Endothelial cell of umbilical vein (primary cell): ENCODE measurements around the gene LIPI. TPM values are rescaled to one million over a fixed set of nuclear protein-coding genes. Genes with fewer than 3 reads are reported as not detected.

Experiments
- BruUV-seq: library from RNA; stranded (reverse); fragments of 400-500 nt; replicated peaks from 2 replicates; lab custom pipeline; 2021; lab: Mats Ljungman, UMichigan
- CTCF ChIA-PET: fragments of 300-600, 350-600 bp; sonication (Branson Sonifier 250); formaldehyde crosslinking; loops from one replicate; lab custom pipeline; 2021; ENCODE audit warnings: antibody characterized with exemption, inconsistent platforms; lab: Charles Lee
- POLR2A ChIA-PET: fragments of 300-600, 350-600 bp; sonication (Branson Sonifier 250); formaldehyde crosslinking; loops from one replicate; lab custom pipeline; 2021; ENCODE audit warnings: antibody characterized with exemption, inconsistent platforms; lab: Charles Lee
- DNase-seq: peaks from one replicate; pipeline ENCODE4 v3.0.0-alpha.2; 2011; ENCODE audit warnings: low read depth, low spot score
- FAIRE-seq: peaks from 2 replicates; lab custom pipeline; 2011; peaks lifted over from hg19 to GRCh38; lab: Jason Lieb, UNC
- H2AFZ ChIP-seq: 2 replicates; pipeline ENCODE4 v1.6.0; 2012; ENCODE audit warnings: low read depth, low read length, control low read depth, inconsistent platforms
- H3K27ac ChIP-seq: 2 replicates; pipeline ENCODE4 v1.5.1; 2011; ENCODE audit warnings: low read depth, mild to moderate bottlenecking, control low read depth, low read length, moderate library complexity; ENCODE audit not compliant: insufficient read depth
- H3K27me3 ChIP-seq, 2 experiments: 2 replicates each; pipeline versions ENCODE4 v1.6.0 to v1.6.1; 2011; ENCODE audit warnings: low read length in 2 of 2, mixed read lengths in 1 of 2; ENCODE audit not compliant: control insufficient read depth in 2 of 2, insufficient read depth in 2 of 2
- H3K36me3 ChIP-seq, 2 experiments: 2 replicates in 1 of 2; 3 replicates in 1 of 2; pipeline ENCODE4 v1.5.1; 2011; ENCODE audit warnings: low read length in 2 of 2, mild to moderate bottlenecking in 1 of 2, moderate library complexity in 1 of 2; ENCODE audit not compliant: control insufficient read depth in 2 of 2, insufficient read depth in 2 of 2; ENCODE audit errors: extremely low read depth in 1 of 2
- H3K4me1 ChIP-seq: 3 replicates; pipeline ENCODE4 v1.5.1; 2011; ENCODE audit warnings: mild to moderate bottlenecking, low read length; ENCODE audit not compliant: control insufficient read depth, insufficient read depth; ENCODE audit errors: extremely low read depth
- H3K4me2 ChIP-seq: 2 replicates; pipeline ENCODE4 v1.6.1; 2011; ENCODE audit warnings: low read length, control low read depth, mixed read lengths; ENCODE audit not compliant: insufficient read depth
- H3K4me3 ChIP-seq, 3 experiments: fragments of 200-600 bp in 1 of 3; sonication (generic), shearing (Covaris generic) in 1 of 3; replicated peaks in 1 of 3; 2 replicates each; pipeline ENCODE4 v1.5.1; 2011 to 2016; ENCODE audit warnings: control low read depth in 3 of 3, low read length in 3 of 3, mild to moderate bottlenecking in 2 of 3, inconsistent platforms in 1 of 3, low read depth in 1 of 3, moderate library complexity in 1 of 3; ENCODE audit not compliant: insufficient read depth in 1 of 3
- H3K79me2 ChIP-seq: 2 replicates; pipeline ENCODE4 v1.6.0; 2012; ENCODE audit warnings: low read length, inconsistent platforms; ENCODE audit not compliant: control insufficient read depth, insufficient read depth
- H3K9ac ChIP-seq: replicated peaks from 2 replicates; pipeline ENCODE3; 2011; ENCODE audit warnings: low read length, control low read depth; ENCODE audit not compliant: insufficient read depth; ENCODE audit errors: extremely low read depth
- H3K9me1 ChIP-seq: replicated peaks from 3 replicates; pipeline ENCODE4 v1.6.0; 2011; ENCODE audit warnings: mild to moderate bottlenecking, low read length; ENCODE audit not compliant: control insufficient read depth, insufficient read depth; ENCODE audit errors: extremely low read depth
- H3K9me3 ChIP-seq: replicated peaks from 2 replicates; pipeline ENCODE4 v1.5.1; 2012; ENCODE audit warnings: low read length, inconsistent platforms; ENCODE audit not compliant: control insufficient read depth, insufficient read depth
- H4K20me1 ChIP-seq: replicated peaks from 2 replicates; pipeline ENCODE3; 2011; ENCODE audit warnings: mild to moderate bottlenecking, low read length; ENCODE audit not compliant: control insufficient read depth, insufficient read depth; ENCODE audit errors: extremely low read depth
- CTCF ChIP-seq, 2 donors: IDR thresholded peaks; 1 replicate in 1 of 2; 2 replicates in 1 of 2; pipeline ENCODE4 v1.5.1; 2011; ENCODE audit warnings: low read length in 2 of 2, mild to moderate bottlenecking in 2 of 2, moderate library complexity in 2 of 2, control low read depth in 1 of 2, inconsistent platforms in 1 of 2, low read depth in 1 of 2; ENCODE audit not compliant: insufficient read depth in 1 of 2; ENCODE audit errors: extremely low read depth in 1 of 2
- EZH2 ChIP-seq: IDR thresholded peaks from 2 replicates; pipeline ENCODE4 v1.6.1; 2012; ENCODE audit warnings: borderline replicate concordance, low read depth, mild to moderate bottlenecking, moderate library complexity, low read length, inconsistent platforms; ENCODE audit not compliant: severe bottlenecking
- FOS ChIP-seq: IDR thresholded peaks from 2 replicates; pipeline ENCODE4 v1.6.1; 2011; ENCODE audit warnings: mild to moderate bottlenecking, low read length, moderate library complexity, borderline replicate concordance; ENCODE audit not compliant: insufficient read depth
- GATA2 ChIP-seq: IDR thresholded peaks from 2 replicates; pipeline ENCODE4 v1.7.0; 2011; ENCODE audit warnings: low read depth, mild to moderate bottlenecking, moderate library complexity, mixed read lengths, low read length; ENCODE audit not compliant: insufficient read length, insufficient read depth
- JUN ChIP-seq: IDR thresholded peaks from 2 replicates; pipeline ENCODE4 v1.6.1; 2011; ENCODE audit warnings: borderline replicate concordance, low read depth; ENCODE audit not compliant: insufficient read length, insufficient read depth
- MAX ChIP-seq: IDR thresholded peaks from 2 replicates; pipeline ENCODE4 v1.6.1; 2011; ENCODE audit not compliant: insufficient read depth, insufficient read length
- MYC ChIP-seq: IDR thresholded peaks from one replicate; pipeline ENCODE4 v1.6.1; 2011; ENCODE audit warnings: mild to moderate bottlenecking, low read depth, low read length
- POLR2A ChIP-seq: IDR thresholded peaks from 2 replicates; pipeline ENCODE4 v1.6.1; 2012; ENCODE audit warnings: low read depth, mild to moderate bottlenecking, control low read depth, low read length
- POLR2AphosphoS5 ChIP-seq: IDR thresholded peaks from 2 replicates; pipeline ENCODE4 v1.6.1; 2012; ENCODE audit warnings: low read depth, mild to moderate bottlenecking, control low read depth, low read length, moderate library complexity; ENCODE audit not compliant: insufficient read depth
- dilution Hi-C: fragments of 300-500 bp; cut with MboI; formaldehyde crosslinking; loops from one replicate; pipeline ENCODE4 v1.15.0; 2019; ENCODE audit warnings: low sequenced_read_pairs; ENCODE audit not compliant: extremely low pct_ligation_motif_present
- intact Hi-C: fragments of 100-400 bp; cut with micrococcal nuclease; formaldehyde crosslinking; loops from one replicate; pipeline ENCODE4 v1.10.0; 2022
- polyA plus RNA-seq, 4 experiments: library from polyadenylated mRNA; depleted of rRNA in 3 of 4; stranded (reverse) in 3 of 4; unstranded in 1 of 4; fragments of >200 nt; gene quantifications; 2 replicates each; pipeline versions ENCODE4 v1.2.1 to v1.2.3, GENCODE V29; 2011 to 2012; ENCODE audit warnings: missing spikeins in 1 of 4
- total RNA-seq: library from RNA; stranded (reverse); gene quantifications from 2 replicates; pipeline ENCODE4 v1.2.3, GENCODE V29; 2021

Gene LIPI
- total and polyA plus RNA-seq, 2 donors (not counting 3 experiments of a cell fraction or from before 2014, with no cell fraction given) = not detected

- no peaks in the 10 kb centered on the region for H3K9me3 ChIP-seq
- no peak overlapping the region for H3K9ac ChIP-seq
- H3K4me1 ChIP-seq = no peaks in the 10 kb centered on the region
- no TSS peak for BruUV-seq
- H3K36me3 ChIP-seq = no peaks in the 10 kb centered on the region
- no peak overlapping the region for H3K27ac ChIP-seq
- no peaks in the 10 kb centered on the region for H3K27me3 ChIP-seq
- no peaks in the 10 kb centered on the region for H3K9me1 ChIP-seq
- dilution Hi-C loops (no loop called here), intact Hi-C loops (no loop called here)
- no peak for FAIRE-seq
- CTCF ChIA-PET = interaction anchor here (1.0 kb wide), 1 partner anchor 16 kb away, joined by 5 read pairs; no protein-coding TSS in a partner anchor
- H4K20me1 ChIP-seq = no peaks in the 10 kb centered on the region
- TF ChIP-seq JUN (no peak), CTCF (IDR thresholded peaks at IDR 0.05; ENCODE audit: extremely low read depth in 1 of 2, insufficient read depth in 1 of 2, low read depth in 1 of 2, low read length in 2 of 2) (no peak), GATA2 (no peak), POLR2A (no peak), MAX (no peak), MYC (no peak), POLR2AphosphoS5 (no peak), FOS (no peak), EZH2 (no peak)
- H3K79me2 ChIP-seq = no peaks in the 10 kb centered on the region
- no peak overlapping the region for H2AFZ ChIP-seq
- no peak overlapping the region for H3K4me2 ChIP-seq
- DNase-seq = no peak
- POLR2A ChIA-PET = no interaction called here
- no peak overlapping the region for H3K4me3 ChIP-seq
Observed at GRCh38 chr21:14243874-14244273, 33.1 kb upstream of the LIPI start.
